MM.1S (cell line): ENCODE results near the gene CAPN9.
A peak's percentile ranks its signal among the peaks of the same experiment; 100 is the strongest.

Experiments used
- DNase-seq: peaks from one replicate; pipeline ENCODE4 v3.0.0-alpha.2; 2015
- H2AFZ ChIP-seq: fragments of 300-600 bp; sonication (generic); 2 replicates; pipeline ENCODE4 v1.6.0; 2016; ENCODE audit warnings: antibody characterized with exemption, low read length
- H3F3A ChIP-seq: fragments of 300-600 bp; sonication (generic); 2 replicates; pipeline ENCODE4 v1.6.1; 2016; ENCODE audit warnings: mild to moderate bottlenecking, antibody characterized with exemption, low read length, moderate library complexity, mixed read lengths; ENCODE audit not compliant: insufficient read depth
- H3K27ac ChIP-seq: fragments of 300-600 bp; sonication (generic); 2 replicates; pipeline ENCODE4 v1.5.1; 2016; ENCODE audit warnings: mild to moderate bottlenecking, low read length
- H3K27me3 ChIP-seq: fragments of 300-600 bp; sonication (generic); replicated peaks from 2 replicates; pipeline ENCODE4 v1.6.0; 2016; ENCODE audit warnings: low read length; ENCODE audit not compliant: insufficient read depth
- H3K36me3 ChIP-seq: fragments of 300-600 bp; sonication (generic); replicated peaks from 2 replicates; pipeline ENCODE4 v1.6.1; 2016; ENCODE audit warnings: mild to moderate bottlenecking, low read length, mixed read lengths; ENCODE audit not compliant: insufficient read depth
- H3K4me1 ChIP-seq: fragments of 300-600 bp; sonication (generic); 2 replicates; pipeline ENCODE4 v1.6.1; 2016; ENCODE audit warnings: low read length, mixed read lengths
- H3K4me2 ChIP-seq: fragments of 300-600 bp; sonication (generic); 2 replicates; pipeline ENCODE4 v1.6.0; 2016; ENCODE audit warnings: low read depth, low read length
- H3K4me3 ChIP-seq: fragments of 300-600 bp; sonication (generic); 2 replicates; pipeline ENCODE4 v1.5.1; 2016; ENCODE audit warnings: low read length, mixed read lengths
- H3K79me2 ChIP-seq: fragments of 300-600 bp; sonication (generic); 2 replicates; pipeline ENCODE4 v1.6.1; 2016; ENCODE audit warnings: mixed run types, low read length, mixed read lengths
- H3K9ac ChIP-seq: fragments of 300-600 bp; sonication (generic); 2 replicates; pipeline ENCODE4 v1.6.1; 2016; ENCODE audit warnings: low read length, mixed read lengths
- H3K9me2 ChIP-seq: fragments of 300-600 bp; sonication (generic); replicated peaks from 2 replicates; pipeline ENCODE4 v1.6.1; 2016; ENCODE audit warnings: mild to moderate bottlenecking, low read length, mixed read lengths; ENCODE audit not compliant: insufficient read depth
- H3K9me3 ChIP-seq: fragments of 300-600 bp; sonication (generic); replicated peaks from 2 replicates; pipeline ENCODE4 v1.6.1; 2016; ENCODE audit warnings: mild to moderate bottlenecking, low read length, mixed read lengths; ENCODE audit not compliant: insufficient read depth
- H4K20me1 ChIP-seq: fragments of 300-600 bp; sonication (generic); 2 replicates; pipeline ENCODE4 v1.6.1; 2016; ENCODE audit warnings: mild to moderate bottlenecking, low read length, moderate library complexity, mixed read lengths; ENCODE audit not compliant: insufficient read depth
- EZH2 ChIP-seq: fragments of 300-600 bp; sonication (generic); optimal IDR thresholded peaks from 2 replicates; pipeline ENCODE3; 2017; ENCODE audit warnings: low read depth, mild to moderate bottlenecking, antibody characterized with exemption, low read length, mixed read lengths
- EZH2phosphoT487 ChIP-seq: fragments of 300-600 bp; sonication (generic); IDR thresholded peaks from 2 replicates; pipeline ENCODE4 v1.6.1; 2018; ENCODE audit warnings: antibody characterized with exemption, low read length
- TF ChIP-seq, protein P1 (sequence below): fragments of 300-600 bp; sonication (generic); IDR thresholded peaks from 2 replicates; pipeline ENCODE4 v1.5.1; 2016; ENCODE audit warnings: antibody characterized with exemption, low read length, mixed read lengths

The CAPN9 gene

DNA sequence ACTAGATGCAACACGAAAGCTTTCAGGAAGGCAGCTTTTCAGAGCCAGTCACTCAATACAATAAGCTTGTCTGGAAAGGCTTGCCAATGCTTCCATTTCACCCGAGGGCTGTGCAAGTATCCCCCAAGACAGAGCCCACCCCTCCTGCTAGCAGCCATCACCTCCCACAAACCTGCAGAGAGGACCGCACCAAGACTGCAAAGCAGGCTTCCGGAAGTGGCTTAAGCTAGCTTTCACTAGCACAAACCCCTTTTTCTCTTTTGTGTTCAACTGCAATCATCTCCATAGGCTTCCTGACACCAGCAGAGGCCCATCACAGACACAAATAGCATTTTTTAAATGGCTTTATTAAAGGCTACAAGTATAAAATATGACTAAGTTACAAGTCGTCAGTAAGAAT is 89.6 kb downstream of the CAPN9 start:
- no peaks in the 10 kb centered on the region for H3K27me3 ChIP-seq
- no peaks in the 10 kb centered on the region for H4K20me1 ChIP-seq
- no peak overlapping the region for H3K27ac ChIP-seq
- H3K79me2 ChIP-seq = no peaks in the 10 kb centered on the region
- H3K9me2 ChIP-seq = no peaks in the 10 kb centered on the region
- H3K4me3 ChIP-seq = peak overlapping the region; percentile 36
- H3F3A ChIP-seq = peaks cover 16% of the 10 kb centered on the region
- peak overlapping the region; percentile 2; the same call in 1 of the 2 replicates for H2AFZ ChIP-seq
- peaks cover 20% of the 10 kb centered on the region for H3K4me1 ChIP-seq
- DNase-seq = peak; percentile 69
- H3K9ac ChIP-seq = no peak overlapping the region
- peak overlapping the region; percentile 89 for H3K4me2 ChIP-seq
- H3K9me3 ChIP-seq = no peaks in the 10 kb centered on the region
- H3K36me3 ChIP-seq = no peaks in the 10 kb centered on the region
- TF ChIP-seq, protein P1, sequence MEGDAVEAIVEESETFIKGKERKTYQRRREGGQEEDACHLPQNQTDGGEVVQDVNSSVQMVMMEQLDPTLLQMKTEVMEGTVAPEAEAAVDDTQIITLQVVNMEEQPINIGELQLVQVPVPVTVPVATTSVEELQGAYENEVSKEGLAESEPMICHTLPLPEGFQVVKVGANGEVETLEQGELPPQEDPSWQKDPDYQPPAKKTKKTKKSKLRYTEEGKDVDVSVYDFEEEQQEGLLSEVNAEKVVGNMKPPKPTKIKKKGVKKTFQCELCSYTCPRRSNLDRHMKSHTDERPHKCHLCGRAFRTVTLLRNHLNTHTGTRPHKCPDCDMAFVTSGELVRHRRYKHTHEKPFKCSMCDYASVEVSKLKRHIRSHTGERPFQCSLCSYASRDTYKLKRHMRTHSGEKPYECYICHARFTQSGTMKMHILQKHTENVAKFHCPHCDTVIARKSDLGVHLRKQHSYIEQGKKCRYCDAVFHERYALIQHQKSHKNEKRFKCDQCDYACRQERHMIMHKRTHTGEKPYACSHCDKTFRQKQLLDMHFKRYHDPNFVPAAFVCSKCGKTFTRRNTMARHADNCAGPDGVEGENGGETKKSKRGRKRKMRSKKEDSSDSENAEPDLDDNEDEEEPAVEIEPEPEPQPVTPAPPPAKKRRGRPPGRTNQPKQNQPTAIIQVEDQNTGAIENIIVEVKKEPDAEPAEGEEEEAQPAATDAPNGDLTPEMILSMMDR = no peak
- no peak for TF ChIP-seq EZH2phosphoT487
- no peak for TF ChIP-seq EZH2

DNA sequence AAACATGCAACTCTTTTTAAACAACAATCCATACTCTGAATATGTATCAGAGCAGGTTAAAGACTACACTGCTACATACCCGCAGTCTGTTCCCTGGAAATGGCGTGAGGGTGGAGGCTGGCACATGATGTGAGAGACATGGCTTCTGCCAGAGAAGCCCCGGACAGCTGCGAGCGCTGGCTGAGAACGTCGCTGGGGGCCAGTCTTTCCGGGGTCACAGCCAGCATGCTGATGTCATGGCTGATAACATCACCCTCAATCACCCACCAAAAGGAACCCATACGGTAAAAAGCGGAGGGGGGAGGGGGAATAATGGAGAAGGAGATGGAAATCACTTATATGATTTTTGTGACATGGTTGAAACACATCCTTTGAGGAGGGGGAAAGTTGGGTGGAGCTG is 92.0 kb downstream of the CAPN9 start:
- Histone ChIP-seq H3K9me2 (no peaks in the 10 kb centered on the region), H3K27ac (no peak overlapping the region), H3K79me2 (no peaks in the 10 kb centered on the region), H4K20me1 (no peaks in the 10 kb centered on the region), H3F3A (peaks cover 16% of the 10 kb centered on the region), H3K4me1 (peaks cover 20% of the 10 kb centered on the region), H3K27me3 (no peaks in the 10 kb centered on the region), H3K36me3 (no peaks in the 10 kb centered on the region), H3K4me3 (no peak overlapping the region), H3K9ac (no peak overlapping the region), H3K9me3 (no peaks in the 10 kb centered on the region), H3K4me2 (no peak overlapping the region), H2AFZ (no peak overlapping the region)
- TF ChIP-seq, protein P1 = no peak
- no peak for DNase-seq

DNA sequence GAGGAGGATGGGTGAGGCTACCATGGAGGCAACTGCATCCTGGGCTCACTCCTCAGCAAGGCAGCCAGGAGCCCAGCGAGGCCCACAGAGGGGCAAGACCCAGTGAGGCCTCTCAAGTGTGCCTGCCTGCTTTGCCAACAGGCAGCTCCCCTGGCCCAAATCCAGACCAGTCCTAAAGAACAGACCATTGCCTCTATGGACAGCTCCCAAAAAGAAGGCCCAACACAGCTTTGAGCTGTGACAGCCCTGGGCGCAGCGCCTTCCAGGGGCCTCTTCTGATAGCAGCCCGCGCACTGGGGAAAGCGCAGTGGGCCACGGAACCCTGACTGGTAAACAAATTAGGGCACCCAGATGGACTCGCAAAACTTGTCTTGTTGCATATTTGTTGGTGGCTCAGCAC is 95.6 kb downstream of the CAPN9 start:
- Histone ChIP-seq H3K27me3 (no peaks in the 10 kb centered on the region), H3K79me2 (no peaks in the 10 kb centered on the region), H3K4me3 (no peak overlapping the region), H4K20me1 (no peaks in the 10 kb centered on the region), H3K9me2 (no peaks in the 10 kb centered on the region), H2AFZ (no peak overlapping the region), H3K9ac (no peak overlapping the region), H3F3A (no peaks in the 10 kb centered on the region), H3K27ac (no peak overlapping the region), H3K4me1 (no peaks in the 10 kb centered on the region), H3K4me2 (no peak overlapping the region), H3K9me3 (no peaks in the 10 kb centered on the region), H3K36me3 (no peaks in the 10 kb centered on the region)
- TF ChIP-seq, protein P1 = no peak
- TF ChIP-seq EZH2 (no peak), EZH2phosphoT487 (no peak)
- DNase-seq = no peak
